NCI-H2107 (cell line): ENCODE results near the gene TPRG1.

Source experiments
- DNase-seq: peaks from one replicate; lab custom pipeline; 2025; lab: John Stamatoyannopoulos, UW

The TPRG1 gene

DNA sequence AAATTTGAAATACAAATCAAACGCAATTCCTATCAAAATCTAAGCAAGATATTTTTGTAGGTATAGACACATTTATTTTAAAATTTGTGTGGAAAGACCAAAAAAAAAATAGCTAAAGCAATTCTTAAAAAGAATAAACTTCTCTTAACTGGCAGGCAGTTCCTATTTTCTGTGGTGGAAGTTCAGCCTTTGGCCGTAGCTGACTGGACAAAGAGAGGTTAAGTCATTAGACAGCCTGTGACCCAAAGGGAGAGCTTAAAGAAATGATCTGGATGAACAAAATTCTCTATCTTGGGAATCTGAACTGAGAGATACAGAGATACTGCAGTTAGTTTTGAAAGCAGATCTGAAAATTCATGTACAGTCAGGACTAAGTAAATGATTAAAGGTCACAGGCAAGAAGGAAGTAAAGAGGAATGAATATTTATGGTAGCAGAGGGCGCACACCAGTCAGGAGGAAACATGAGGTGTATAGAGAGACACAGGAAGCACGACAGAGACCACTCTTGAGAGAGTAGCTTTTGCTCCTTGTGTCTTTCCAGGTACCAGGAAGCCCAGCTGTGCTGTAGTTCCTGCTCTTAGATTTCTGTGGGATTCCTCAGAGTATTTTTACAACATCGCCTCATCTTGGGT, 57.5 kb downstream of the TPRG1 start:
- no peak for DNase-seq

DNA sequence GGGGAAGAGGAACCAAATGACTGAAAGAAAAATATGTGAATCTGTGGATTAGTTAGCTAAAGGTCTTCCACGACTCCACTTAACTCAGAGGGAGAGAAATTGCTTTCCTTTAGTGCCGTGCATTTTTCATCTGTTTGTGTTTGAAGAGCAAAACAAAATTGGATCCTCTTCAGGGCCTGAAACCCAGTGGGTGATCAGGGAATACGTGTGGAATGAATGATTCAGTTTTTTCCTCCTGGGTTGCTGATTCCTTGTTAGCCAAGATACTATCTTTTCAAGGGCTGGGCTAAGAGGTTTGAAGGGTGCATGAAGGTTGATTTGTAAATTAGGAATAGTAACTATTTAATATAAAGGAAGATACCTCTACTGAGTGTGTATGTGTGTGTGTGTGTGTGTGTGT, 61.0 kb downstream of the TPRG1 start:
- DNase-seq = no peak

DNA sequence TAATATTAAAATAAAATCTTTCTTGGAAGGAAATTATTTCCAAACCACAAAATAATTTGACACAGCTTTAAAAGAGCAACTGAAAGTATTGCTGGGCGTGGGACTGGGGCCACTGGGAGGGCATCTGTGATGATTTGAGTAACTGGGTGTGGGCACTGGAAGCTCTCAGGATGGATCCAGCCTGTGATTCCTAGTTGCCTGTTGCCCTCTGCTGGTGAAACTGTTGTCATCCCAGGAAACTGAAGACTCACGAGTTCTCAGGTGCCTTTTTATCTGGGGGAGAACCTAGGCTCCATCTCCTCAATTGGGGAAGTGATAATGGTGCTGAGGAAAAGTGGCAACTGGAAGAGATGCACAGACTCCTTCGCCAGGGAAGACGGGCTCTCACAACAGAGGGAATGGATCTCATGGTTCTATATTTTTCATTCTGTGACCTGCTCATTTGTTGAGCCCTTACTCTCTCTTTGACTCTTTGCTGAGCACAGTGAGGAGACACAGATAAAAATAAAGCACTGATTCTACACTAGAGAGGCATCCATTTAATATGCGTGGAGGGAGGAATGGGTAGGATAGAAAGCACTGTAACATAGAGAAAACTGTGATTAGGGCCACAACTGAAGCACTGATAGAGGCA, 61.6 kb downstream of the TPRG1 start:
- no peak for DNase-seq

DNA sequence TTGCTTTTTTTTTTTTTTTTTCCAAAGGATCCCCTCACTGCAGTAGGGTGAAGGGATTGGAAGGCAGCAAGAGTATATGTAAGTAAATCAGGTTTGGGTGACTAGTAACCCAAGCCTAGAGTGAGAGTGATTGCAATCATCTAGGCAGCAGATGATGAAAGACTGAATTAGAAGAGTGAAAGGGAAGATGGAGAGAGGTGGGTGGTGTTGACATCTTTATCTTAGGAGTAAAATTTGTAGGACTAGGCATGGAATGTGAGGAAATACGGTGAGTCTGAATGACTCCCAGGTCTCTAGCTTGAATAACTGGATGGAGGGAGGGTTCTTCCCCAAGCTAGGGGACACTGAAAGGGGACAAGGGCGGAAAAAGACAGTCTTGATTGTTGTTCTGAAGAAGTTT, 63.4 kb downstream of the TPRG1 start:
- DNase-seq = no peak

DNA sequence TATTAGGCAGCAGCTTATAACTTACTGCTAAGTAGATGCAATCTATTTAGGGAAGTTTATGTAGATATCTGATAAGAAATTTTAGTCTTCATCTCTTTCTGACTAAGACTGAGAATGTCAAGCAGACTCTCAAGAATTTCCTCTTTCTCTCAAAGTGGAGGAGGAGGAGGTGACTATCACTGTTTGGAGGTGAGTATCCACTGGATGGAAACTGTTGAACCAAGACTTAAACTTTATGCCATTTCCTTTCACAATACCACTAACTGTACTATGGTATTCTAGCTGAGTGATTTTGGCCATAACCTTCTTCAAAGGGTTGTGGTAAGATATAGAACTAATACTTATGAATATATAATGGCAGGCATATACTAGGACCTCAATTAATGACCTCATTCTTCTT, 64.6 kb downstream of the TPRG1 start:
- DNase-seq = no peak

DNA sequence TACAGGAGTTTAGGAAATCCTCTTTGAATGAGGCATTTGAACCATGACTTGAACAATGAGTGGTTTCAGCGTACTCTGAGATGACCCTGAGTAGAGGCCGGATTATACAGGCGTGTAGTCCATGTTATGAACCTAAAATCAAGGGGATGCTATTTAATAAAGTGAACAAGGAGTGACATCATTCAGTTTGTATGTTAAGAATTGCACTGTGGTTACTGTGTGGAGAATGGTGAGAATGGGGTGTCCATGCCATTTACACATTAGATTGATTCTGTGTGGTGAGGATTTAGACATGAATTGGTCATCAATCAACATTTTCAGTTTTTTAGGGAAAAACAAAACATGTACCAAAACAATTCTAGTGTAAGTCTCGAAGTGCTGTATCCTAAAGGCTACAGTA, 65.8 kb downstream of the TPRG1 start:
- DNase-seq = no peak

DNA sequence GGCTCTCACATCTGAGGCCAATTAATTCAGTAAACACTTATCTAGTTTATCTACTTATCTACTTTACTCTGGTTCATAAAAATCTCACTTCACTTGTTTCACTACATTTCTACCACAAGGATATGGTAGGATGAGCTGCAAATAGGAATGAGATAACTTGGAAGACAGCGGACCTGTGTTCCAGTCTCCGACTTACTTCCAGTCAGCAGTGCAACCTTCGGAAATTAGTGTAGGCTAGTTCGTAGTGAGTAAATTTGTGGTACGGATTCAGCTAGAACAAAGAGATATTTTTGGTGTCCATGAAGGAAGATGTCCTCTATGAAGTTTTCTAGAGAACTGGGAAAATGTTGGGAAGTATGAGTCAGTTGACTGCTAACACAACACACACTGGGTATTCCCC, 66.3 kb downstream of the TPRG1 start:
- no peak for DNase-seq

DNA sequence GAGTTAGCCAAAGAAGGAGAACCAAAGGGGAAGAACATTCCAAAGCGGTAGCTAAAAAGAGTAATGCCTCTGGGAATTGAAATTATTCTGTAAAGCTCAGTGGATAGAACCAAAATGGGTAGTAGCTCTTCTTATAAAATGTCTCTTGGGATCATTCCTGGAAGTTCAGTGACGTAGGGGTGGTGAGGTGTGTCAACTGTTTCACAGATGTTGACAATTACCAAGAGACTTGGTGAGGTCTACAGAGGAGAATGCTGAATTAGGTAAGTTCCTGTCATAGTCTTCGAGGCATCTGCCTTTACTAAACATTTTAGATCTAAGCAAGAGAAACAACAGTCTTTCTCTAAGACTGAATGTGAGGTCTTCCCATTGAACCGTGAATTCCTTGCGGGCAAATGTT, 67.8 kb downstream of the TPRG1 start:
- DNase-seq = no peak

DNA sequence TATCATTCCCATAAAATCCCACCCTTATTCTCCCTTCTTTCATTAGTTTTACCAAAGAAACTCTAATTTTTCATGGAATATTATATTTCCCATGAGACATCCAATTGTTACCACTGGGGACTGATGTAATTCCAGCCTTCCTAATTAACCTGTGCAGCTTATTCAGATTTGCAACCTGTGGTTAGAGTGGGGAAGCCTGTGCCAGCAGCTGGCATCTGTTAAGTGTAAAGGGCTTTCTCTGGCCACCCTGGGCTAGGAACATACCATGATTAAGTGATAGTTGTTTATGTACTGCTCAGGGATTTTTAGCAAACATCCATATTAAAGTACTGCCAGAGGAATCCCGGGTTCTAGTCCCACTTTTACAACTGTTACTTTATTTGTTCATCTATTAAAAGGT, 78.2 kb downstream of the TPRG1 start:
- no peak for DNase-seq

DNA sequence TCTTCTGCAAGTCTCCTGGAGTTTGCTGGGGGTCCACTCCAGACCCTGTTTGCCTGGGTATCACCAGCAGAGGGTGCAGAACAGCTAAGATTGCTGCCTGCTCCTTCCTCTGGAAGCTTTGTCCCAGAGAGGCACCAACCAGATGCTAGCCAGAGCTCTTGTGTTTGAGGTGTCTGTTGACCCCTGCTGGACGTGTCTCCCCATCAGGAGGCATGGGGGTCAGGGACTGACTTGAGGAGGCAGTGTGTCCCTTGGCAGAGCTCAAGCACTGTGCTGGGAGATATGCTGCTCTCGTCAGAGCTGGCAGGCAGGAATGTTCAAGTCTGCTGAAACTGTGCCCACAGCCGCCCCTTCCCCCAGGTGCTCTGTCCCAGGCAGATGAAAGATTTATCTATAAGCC, 86.5 kb downstream of the TPRG1 start:
- no peak for DNase-seq

DNA sequence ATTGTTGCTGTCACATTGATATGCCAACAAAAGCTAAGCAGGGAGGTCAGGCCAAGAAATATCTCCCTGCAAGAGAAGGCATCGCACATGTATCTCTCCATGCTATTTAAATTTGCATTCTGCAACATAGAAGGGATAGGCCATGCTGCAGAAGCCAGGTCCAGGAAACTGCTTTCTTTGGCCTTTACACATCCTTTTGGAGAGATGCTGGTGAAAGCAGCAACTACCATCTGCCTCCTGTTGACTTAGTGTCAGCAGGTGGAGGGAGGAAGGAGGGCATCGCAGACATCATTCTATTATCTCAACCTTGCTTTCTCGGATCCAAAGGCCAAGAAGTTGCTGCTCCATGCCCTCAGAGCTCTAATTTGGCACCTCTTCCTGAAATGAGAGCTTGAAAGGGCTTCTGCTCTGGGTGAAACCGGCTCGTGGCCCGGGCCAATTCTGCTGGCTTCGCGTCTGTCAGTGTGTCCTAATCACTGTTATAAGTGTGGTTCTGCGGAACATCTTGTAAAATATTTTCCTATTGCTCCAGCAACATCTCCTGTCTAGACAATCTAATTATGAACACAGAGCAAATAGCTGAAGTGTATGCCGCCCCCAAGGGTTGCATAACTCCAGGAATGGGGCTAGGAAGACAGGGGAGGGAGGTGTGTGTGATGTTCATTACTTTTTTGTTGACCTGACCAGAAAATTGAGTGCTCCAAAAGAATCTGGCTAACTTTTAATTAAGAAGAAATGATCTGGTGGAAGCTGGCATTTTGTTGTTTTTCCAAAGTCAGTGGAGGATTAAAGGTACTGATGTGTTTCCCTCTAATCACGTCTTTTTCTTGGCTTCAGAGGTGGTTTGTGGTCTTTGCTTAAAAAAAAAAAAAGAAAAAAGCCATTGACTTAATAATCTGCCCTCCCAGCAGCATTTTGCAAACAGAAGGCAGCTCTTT, 89.1 kb downstream of the TPRG1 start:
- DNase-seq = no peak

DNA sequence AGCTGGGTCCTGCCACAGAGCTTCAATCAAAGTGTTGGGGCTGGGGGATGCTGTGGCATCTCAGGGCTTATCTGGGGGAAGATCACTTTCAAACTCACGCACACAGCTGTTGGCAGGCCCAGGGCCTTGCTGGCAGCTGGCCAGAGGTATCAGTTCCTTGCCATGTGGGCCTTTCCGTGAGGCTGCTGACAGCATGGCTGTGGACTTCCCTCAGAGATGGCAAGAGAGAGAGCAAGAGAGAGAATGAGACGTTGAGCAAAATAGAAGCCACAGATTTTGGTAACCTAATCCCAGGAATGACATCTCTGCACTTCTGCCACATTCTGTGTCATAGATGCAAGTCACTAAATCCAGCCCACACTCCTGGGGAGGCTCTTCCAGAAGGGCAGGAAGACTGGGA, 91.0 kb downstream of the TPRG1 start:
- DNase-seq = no peak

DNA sequence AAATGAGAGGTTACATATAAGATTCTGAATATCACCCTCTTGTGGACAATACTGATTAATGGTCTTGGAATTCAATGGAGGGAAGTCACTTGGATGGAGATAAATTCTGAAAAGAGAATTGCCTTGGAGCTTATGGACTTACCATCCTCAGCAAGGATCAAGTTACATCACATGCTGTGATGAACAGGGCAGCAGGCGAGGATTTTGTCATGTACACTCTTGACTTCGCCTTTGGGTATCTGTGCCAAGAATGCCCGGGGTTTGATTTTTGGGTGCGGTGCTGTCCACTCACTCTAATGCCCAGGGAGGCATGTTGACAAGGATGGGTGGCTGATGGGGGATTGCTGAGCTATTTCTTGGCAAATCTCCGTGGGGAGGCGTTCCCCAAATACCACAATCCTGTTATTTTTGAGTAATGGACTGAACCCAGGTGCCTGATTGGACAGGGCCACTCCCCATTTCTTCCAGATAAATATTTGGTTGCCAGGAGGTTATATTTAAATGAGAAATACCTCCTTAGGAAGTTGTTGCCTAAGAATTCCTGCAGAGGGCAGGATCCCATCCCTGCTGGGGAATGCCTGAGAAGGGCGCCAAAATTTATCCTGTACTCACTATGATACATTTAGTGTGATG, 96.3 kb downstream of the TPRG1 start:
- no peak for DNase-seq

DNA sequence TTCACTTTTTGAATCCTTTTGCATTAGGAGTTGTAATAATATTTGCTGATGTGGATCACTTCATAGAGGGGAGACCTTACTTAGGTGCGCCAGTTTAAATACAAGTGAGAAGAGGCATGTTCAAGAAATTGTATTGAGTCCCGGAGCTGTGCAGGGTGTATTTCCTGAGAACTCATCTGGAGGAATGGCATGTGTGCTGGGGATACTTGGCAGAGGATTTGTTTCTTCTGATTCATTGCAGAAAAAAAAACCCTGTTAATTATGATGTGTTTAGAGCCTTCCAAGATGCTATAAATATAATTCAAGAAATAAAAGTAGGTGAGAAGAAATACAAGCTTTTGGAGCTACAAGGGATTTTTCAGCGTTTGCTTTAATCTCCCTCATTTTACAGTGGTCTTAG, 97.6 kb downstream of the TPRG1 start:
- DNase-seq = no peak

DNA sequence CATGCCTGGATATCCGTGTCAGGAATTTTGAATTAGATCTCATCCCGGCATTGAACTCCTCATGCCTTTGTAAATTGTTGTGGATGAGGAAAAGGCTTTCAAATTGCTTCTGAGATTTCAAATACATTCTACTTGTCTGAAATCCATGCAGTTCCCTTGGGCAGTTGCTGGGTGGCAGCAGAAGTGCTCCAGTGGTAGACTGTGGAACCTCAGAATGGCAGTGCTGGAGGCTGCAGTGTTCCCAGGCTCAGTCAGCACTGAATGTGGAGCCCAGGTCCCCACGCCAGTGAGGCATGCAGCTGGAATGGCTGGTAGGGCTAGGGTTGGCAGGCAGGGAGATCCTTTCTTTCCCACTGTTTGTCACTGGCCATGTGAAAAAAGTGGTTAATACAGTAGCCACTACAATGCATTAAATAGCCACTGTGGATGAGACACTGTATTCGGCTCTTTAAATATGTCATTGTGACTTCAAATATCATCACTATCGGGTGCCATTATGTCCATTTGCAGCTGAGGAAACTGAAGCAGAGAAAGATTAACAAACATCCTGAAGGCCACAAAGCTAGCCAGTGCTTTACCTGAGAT, 98.6 kb downstream of the TPRG1 start:
- DNase-seq = no peak

DNA sequence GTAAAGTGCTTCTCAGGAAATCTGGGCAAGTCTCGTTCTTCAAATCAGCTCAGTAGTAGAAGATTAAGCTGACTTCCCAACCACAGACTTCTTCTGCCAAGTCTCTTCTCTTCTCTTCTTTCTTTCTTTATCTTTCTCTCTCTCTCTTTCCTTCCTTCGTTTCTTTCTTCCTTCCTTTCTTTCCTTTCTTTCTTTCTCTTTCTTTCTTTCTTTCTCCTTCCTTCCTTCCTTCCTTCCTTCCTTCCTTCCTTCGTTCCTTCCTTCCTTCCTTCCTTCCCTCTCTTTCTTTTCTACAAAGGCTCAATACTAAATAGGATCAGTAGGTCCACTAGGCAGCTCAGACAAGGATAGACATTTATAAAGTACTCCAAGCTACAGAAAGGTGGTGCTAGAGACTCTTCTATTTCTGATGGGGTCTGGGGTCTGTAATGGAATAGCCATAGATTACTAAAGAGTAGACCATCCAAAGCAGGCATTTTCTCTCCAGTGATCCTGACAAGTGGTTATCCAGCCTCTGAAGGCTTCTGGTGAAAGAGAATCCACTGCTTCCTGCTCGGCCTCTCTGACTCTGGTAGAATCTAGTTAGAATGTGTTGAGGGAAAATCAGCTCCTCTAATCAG, 100.8 kb downstream of the TPRG1 start:
- no peak for DNase-seq

DNA sequence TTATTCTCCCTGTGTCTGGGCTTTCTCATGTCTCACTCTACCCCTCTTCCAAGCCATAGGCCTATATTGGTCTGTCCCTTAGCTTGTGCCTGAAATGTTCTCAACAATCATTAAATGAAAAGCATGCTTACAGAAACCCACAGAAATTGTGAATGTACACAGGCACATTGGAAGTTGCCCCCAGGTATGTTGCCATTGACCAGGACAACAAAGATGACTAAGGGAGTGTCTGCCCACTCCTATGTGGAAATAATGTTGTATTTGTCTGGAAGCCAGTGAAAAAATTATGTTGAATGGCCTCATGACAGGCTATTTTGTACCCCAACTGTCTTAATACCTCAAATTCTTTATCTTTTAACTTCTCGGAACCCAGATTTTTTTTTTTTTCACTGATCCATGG, 102.0 kb downstream of the TPRG1 start:
- DNase-seq = no peak

DNA sequence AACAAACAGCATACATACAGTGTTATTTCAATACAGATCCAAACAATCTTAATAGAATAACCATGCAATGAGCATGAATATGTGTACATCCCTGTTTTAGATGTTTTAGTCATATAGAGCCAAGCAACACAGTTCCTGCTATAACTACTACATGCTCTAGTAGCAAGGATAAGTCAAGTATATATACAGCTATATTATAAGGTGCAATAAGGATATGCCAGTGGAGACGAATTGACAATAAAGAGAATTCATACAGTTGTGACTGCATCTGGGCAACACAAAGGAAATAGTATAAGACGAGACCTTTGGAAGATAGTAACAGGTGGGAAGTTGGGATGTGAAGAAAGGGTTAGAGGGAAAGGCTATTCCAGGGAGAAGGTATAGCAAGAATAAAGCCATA, 103.4 kb downstream of the TPRG1 start:
- no peak for DNase-seq

DNA sequence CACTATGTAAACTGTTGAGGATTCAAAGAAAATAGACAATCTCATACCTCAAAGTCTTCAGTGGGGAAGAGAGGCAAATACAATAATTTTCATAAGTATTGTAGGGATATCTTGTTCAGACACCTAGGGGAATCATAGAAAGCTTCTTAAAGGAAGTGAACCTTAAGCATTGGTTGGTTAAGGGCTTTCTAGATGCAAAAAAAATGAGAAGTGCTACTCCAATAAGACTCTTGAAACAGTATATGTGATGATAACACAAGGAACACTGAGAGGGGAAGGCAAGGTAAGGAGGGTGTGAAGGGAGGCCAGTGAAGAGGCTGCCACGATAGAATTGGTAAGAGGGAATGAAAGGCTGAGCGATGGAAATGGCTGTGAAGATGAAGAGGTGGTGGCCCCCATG, 104.1 kb downstream of the TPRG1 start:
- no peak for DNase-seq

DNA sequence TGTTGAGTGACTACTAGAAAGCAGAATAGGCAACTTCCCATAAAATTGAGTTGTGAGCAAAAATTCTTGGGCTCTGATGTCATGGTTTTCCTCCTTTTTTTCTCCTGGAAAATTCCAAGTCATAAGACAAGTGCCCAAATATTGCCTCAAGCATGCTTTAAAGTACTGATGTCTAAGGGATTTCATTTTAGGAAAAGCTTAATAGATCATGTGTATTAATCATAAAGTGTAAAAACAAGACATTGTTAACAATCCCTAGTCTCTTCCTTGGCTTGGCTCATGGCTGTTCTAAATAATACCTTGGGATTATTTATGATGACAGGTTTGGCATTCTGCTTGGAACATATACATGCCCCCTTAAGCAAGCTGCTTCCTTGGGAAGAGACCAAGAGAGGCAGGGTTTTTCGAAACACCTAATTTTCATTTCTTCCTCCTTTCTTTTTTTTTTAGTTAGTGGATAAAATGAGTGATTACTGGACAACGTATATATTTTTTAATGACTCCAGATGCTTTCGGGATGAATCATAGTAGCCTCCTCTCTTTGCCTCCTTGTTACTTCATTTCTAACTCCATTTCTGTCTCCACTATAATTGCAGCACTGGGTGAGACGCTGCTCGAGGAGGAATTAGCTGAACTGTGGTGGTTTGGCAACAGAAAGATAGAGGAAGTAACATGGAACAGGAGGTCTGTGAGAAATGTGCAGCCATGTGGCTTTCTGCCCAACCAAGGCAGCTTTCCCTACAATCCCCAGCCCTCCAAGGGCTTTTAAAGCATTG, 104.9 kb downstream of the TPRG1 start:
- no peak for DNase-seq

DNA sequence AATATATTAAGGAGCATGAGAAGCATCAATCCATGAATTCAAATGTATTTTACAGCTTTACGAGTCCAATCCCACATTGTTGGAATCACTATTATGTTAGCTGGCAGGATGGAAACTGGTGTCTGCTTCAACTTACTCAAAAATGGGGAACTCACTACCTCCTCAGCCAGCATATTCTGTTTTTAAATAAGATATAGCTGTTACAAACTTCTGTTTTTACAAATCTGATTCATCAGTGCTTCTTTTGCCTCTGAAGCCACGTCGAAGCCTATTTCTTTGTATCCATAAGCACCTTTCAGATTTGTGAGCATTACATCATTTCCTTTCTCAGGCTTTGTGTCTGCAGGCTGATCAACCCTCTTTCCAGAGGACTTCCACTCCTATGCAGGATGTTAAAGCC, 105.9 kb downstream of the TPRG1 start:
- no peak for DNase-seq
